EH (cell line): ENCODE measurements around the gene ADORA2B.
"Not testable (repeated sequence)": the region's sequence is repeated elsewhere in the genome, so short reads cannot be mapped to it uniquely, and the experiment has no call there.

Experiments used
- DNase-seq: peaks from one replicate; pipeline ENCODE4 v3.0.0-alpha.2; 2015; ENCODE audit warnings: low read depth

Gene ADORA2B

GRCh38 chr17:15922586-15922985 is 22.3 kb upstream of the ADORA2B start:
- DNase-seq: no peak

GRCh38 chr17:15926039-15926740 is 18.7 kb upstream of the ADORA2B start:
- DNase-seq: no peak

GRCh38 chr17:15928286-15928785 is 16.6 kb upstream of the ADORA2B start:
- DNase-seq: no peak

GRCh38 chr17:15929941-15930340 is 15.0 kb upstream of the ADORA2B start:
- DNase-seq: no peak

GRCh38 chr17:15930426-15930825 is 14.5 kb upstream of the ADORA2B start:
- peak; percentile 17 for DNase-seq

- DNase-seq: peak; percentile 20
Observed at GRCh38 chr17:15931394-15931793, 13.5 kb upstream of the ADORA2B start.

GRCh38 chr17:15934866-15935265 is 10.1 kb upstream of the ADORA2B start:
- DNase-seq: no peak

- no peak for DNase-seq
Observed at GRCh38 chr17:15935891-15936290, 9.0 kb upstream of the ADORA2B start.

- not testable (repeated sequence) for DNase-seq
Observed at GRCh38 chr17:15936481-15936880, 8.4 kb upstream of the ADORA2B start.

GRCh38 chr17:15941781-15942180 is 3.1 kb upstream of the ADORA2B start:
- no peak for DNase-seq

- peak; percentile 32 for DNase-seq
Observed at GRCh38 chr17:15942207-15942833, 2.6 kb upstream of the ADORA2B start.

- no peak for DNase-seq
Observed at GRCh38 chr17:15943971-15944758, 765 bp upstream of the ADORA2B start.

- peak; percentile 34 for DNase-seq
Observed at GRCh38 chr17:15945527-15946191, 729 bp downstream of the ADORA2B start.

GRCh38 chr17:15946611-15947120 is 1.7 kb downstream of the ADORA2B start:
- DNase-seq: peak; percentile 67

- DNase-seq: peak; percentile 60
Observed at GRCh38 chr17:15947271-15947670, 2.3 kb downstream of the ADORA2B start.

- no peak for DNase-seq
Observed at GRCh38 chr17:15947976-15948752, 3.2 kb downstream of the ADORA2B start.

- no peak for DNase-seq
Observed at GRCh38 chr17:15951368-15952047, 6.6 kb downstream of the ADORA2B start.

- no peak for DNase-seq
Observed at GRCh38 chr17:15952048-15952532, 7.2 kb downstream of the ADORA2B start.

- no peak for DNase-seq
Observed at GRCh38 chr17:15952916-15953790, 8.2 kb downstream of the ADORA2B start.
